HG03097 (cell line): ENCODE measurements around the gene WWTR1.

Experiments
- ATAC-seq: cut with Tn5 transposase; IDR thresholded peaks from one replicate; pipeline ENCODE4 v1.9.1; 2021; ENCODE audit not compliant: unreplicated experiment, low FRiP score

Gene WWTR1

GRCh38 chr3:149507491-149508324, 150.1 kb downstream of the WWTR1 start:
- peak; percentile 43 for ATAC-seq

GRCh38 chr3:149506965-149507364, 150.9 kb downstream of the WWTR1 start:
- no peak for ATAC-seq

GRCh38 chr3:149506540-149506939, 151.3 kb downstream of the WWTR1 start:
- ATAC-seq: no peak

GRCh38 chr3:149502438-149502837, 155.4 kb downstream of the WWTR1 start:
- no peak for ATAC-seq

GRCh38 chr3:149501524-149501923, 156.3 kb downstream of the WWTR1 start:
- ATAC-seq: no peak

GRCh38 chr3:149497966-149498670, 159.7 kb downstream of the WWTR1 start:
- ATAC-seq: no peak

GRCh38 chr3:149496891-149497290, 160.9 kb downstream of the WWTR1 start:
- no peak for ATAC-seq

GRCh38 chr3:149495581-149496125, 162.2 kb downstream of the WWTR1 start:
- ATAC-seq: no peak

GRCh38 chr3:149494759-149495580, 162.9 kb downstream of the WWTR1 start:
- no peak for ATAC-seq

- no peak for ATAC-seq
These were observed 163.6 kb downstream of the WWTR1 start for GRCh38 chr3:149494022-149494758.

GRCh38 chr3:149493315-149494021, 164.4 kb downstream of the WWTR1 start:
- ATAC-seq: no peak

GRCh38 chr3:149490260-149490971, 167.4 kb downstream of the WWTR1 start:
- ATAC-seq: no peak

GRCh38 chr3:149489060-149489690, 168.7 kb downstream of the WWTR1 start:
- no peak for ATAC-seq

GRCh38 chr3:149487598-149488197, 170.1 kb downstream of the WWTR1 start:
- no peak for ATAC-seq

- no peak for ATAC-seq
These were observed 171.1 kb downstream of the WWTR1 start for GRCh38 chr3:149486726-149487125.

- ATAC-seq: no peak
These were observed 176.3 kb downstream of the WWTR1 start for GRCh38 chr3:149481491-149481890.

- ATAC-seq: no peak
These were observed 176.8 kb downstream of the WWTR1 start for GRCh38 chr3:149481056-149481455.
